ENCODE data around the gene ACVR1B.

Gene ACVR1B

DNA sequence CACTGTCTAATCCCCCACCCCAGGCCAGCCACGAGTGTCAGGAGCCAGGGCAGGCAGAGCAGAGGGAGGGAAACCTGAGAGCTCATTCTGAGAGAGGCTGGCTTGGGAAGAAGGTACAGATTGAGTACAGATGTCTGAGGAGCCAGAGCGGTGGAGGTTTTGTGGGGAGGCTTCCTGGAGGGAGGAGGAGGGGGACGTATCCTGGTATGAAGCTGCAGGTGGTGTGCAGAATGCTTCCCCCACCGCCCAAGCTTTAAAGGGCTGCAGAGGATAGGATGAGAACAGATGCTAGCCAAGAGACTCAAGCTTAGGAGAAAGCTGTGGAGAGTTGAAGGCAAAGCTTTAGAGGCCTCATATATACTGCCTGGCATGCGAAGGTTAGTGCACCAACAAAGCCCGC is 52.1 kb downstream of the ACVR1B start:
- DNase-seq (ENCODE audit: extremely low read depth in 1 of 2, low read depth in 1 of 2) = no peak

DNA sequence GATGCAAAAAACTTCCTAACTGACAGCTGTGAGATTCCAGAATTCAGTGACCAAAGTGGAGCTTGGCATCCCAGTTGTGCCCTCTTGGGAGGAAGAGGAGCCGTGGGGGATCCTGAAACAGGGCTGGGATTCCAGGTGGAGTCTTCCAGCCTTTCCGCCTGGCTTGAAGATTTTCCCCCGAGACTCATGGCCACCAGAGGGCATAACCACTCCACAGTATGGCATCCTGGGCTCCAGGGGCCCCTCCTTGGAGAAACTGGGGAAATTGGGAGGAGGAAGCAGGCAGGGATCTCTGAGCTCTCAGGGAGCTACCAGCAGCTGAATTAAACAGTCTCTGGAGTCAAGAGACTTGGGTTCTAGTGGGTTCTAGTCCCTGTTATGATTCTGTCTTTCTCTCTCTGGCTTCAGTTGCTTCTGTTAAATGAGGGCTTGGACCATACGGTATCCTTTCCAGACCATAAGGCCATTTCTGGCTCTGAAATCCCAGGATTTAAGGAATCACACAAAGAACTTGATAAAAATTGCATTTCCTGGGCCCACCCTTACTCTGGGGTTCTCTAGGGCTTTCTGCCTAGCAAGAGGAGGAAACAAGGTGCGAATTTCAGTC is 52.6 kb downstream of the ACVR1B start:
- DNase-seq (ENCODE audit: extremely low read depth in 1 of 2, low read depth in 1 of 2) = no peak

DNA sequence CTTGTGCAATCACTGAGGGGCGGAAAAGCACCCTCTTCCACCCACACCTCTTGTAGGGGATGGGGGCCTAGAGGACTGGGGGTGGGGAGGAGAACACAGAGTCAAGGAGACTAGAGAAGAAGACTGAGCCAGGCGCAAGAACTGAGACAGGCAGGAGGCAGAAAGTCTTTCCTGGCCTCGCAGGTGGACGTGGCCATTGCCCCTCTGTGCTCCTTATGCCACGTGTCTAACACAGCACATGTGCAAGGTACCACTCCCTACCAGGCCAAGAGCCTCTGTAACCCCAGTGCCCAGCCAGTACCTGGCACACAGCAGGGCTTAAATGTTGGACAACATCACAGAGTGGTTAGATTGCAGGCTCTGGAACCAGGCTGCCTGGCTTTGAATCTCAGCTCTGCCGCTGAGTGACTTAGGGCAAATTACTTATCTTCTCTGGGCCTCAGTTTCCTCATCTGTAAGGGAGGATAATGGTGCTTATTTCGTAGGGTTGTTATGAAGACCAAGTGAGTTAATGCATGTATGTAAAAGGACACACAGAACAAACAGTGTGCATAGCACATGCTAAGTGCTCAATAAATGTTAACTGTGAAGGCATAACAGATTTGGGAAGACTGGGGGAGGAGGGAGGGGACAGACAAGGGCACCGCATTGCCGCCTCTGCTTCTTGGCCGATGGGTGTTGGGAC is 53.9 kb downstream of the ACVR1B start:
- no peak for DNase-seq (ENCODE audit: extremely low read depth in 1 of 2, low read depth in 1 of 2)

- DNase-seq (ENCODE audit: extremely low read depth in 1 of 2, low read depth in 1 of 2) = no peak
Observed at GRCh38 chr12:52005903-52006703, 54.6 kb downstream of the ACVR1B start.

DNA sequence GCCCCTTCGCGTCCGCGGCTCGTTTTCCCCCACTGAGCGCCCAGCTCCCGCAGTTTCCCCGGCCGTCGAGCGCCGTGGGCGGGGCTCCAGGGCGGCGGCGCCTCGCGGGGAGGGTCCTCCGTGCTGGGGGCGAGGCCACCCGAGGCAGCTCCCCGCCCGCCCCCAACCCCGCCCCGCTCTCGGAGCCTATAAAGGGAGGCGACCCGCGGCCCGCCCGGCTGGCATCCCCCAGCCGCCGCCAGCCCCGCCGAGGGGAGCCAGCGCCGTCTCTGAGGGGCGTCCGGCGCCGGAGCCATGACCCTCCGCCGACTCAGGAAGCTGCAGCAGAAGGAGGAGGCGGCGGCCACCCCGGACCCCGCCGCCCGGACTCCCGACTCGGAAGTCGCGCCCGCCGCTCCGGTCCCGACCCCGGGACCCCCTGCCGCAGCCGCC is 55.2 kb downstream of the ACVR1B start, which contains the start of gene TAMALIN:
Gene TAMALIN, plus strand, starts transcription at position 221 of the 432 bp plus-strand sequence. Its CDS starts 74 bp downstream, at position 295.
- peak; percentile 66 to 73 for DNase-seq (ENCODE audit: extremely low read depth in 1 of 2, low read depth in 1 of 2)

DNA sequence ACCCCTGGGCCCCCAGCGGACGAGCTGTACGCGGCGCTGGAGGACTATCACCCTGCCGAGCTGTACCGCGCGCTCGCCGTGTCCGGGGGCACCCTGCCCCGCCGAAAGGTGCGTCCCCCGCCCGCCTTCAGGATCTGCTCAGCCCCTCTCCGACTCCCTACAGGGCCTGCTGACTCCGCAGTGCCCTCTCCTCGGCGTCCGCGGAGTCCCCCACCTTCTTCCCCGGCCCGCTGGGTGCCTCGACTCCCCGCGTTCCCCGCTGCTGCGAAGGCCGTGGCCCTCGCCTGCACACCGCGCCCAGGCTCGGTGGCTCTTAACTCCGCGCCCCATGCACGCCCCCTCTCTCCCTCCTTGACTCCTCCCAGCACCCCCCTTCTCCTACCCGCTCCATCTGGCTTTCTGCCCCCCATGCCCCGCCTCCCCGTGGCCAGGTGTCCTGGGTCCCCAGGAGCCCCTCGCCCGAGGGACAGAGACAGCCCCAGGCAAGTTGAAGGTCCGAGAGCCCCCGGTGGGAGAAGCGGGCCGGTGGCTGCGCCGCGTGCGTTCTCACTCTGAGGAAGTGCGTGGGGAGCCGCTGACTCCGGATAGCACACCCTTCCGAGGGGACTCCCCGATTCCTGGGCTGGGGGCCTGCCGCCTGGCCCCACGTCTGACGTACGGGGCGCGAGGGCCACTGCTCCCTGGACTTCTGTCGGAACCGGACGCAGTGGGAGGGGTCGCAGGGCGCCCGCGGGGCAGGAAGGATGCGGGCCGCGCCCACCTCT is 55.8 kb downstream of the ACVR1B start:
- peak in 1 of 2 donors; percentile 27 for DNase-seq (ENCODE audit: extremely low read depth in 1 of 2, low read depth in 1 of 2)

DNA sequence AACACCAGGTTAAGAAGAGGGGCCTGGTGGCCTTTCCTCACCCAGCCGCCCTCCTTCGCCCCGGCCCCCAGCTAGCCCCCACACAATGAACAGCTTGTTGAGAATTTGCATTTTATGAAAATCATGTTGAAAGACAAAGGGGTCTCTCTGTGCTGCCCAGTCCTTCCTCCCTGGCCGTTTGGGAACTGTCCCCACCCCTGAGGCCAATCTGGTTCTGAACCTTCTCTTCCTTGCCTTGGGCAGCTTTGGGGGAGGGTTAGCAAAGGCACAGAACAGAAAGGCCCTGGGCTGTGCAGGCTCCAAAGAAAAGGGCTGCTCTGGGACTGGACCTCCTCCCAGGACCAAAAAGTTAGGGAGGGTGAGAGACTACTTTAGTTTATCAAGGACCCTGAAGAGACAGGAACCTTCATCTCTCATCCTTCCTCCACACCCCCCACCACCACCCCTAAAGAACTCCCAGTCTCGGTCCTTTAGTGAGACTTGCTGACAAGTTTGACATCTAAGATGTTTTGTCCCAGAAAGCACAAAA is 56.5 kb downstream of the ACVR1B start:
- DNase-seq (ENCODE audit: extremely low read depth in 1 of 2, low read depth in 1 of 2) = no peak

DNA sequence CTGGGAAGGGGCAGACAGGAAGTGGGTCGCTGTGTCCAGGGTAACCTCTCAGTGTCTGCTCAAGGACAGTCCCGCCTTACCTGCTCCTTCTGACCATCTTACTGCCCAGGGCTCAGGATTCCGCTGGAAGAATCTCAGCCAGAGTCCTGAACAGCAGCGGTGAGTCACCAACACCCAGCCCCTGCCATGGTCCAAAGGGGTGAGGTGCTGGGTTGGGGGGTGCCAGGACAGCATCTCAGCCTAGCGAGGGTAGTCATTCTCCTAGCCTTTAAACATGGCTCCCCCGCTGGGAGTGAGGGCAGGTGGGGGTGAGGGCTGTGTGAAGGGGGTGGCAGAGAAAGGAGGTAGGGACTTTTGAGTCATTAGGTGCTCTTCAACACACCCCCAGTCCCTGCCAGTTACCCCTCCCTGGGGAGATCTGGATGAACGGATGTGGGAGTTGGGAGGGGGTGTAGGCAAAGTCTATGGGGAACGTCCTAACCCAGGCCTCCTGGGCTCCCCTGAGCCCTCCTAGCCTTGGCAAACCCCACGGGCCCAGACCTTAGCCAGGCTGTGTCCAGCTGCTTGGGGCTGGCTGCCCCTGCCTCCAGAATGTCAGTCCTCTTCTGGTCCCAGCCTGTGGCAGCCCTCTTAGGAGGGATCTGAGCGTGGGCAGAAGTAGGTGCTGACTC is 57.7 kb downstream of the ACVR1B start:
- DNase-seq (ENCODE audit: extremely low read depth in 1 of 2, low read depth in 1 of 2) = no peak

DNA sequence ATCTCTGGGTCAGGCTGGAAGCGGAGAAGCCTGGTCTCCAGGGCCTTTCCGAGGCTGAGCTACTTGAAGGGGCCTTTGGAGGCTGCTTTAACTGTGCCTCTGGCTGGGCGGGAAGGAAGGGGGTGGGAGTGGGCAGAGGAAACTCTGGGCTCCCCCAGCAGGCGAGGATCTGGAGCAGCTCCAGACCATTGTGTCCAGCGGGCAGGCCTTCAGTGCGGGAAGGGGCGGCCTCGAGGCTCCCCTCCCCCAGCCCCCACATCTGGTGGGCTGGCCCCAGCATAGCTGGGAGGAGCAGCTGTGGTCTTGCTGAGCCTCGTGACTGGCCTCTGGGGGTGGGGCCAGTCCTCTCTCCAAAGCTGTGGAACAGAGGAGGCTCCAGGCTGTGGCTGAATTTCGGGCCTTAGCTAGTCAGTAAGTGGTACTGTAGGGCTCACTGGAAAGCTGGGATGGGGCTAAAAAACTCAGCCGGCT is 58.7 kb downstream of the ACVR1B start:
- no peak for DNase-seq (ENCODE audit: extremely low read depth in 1 of 2, low read depth in 1 of 2)

- DNase-seq (ENCODE audit: extremely low read depth in 1 of 2, low read depth in 1 of 2) = no peak
Observed at GRCh38 chr12:52010692-52011601, 59.4 kb downstream of the ACVR1B start.

GRCh38 chr12:52011602-52012214 is 60.2 kb downstream of the ACVR1B start:
- DNase-seq (ENCODE audit: extremely low read depth in 1 of 2, low read depth in 1 of 2) = no peak

DNA sequence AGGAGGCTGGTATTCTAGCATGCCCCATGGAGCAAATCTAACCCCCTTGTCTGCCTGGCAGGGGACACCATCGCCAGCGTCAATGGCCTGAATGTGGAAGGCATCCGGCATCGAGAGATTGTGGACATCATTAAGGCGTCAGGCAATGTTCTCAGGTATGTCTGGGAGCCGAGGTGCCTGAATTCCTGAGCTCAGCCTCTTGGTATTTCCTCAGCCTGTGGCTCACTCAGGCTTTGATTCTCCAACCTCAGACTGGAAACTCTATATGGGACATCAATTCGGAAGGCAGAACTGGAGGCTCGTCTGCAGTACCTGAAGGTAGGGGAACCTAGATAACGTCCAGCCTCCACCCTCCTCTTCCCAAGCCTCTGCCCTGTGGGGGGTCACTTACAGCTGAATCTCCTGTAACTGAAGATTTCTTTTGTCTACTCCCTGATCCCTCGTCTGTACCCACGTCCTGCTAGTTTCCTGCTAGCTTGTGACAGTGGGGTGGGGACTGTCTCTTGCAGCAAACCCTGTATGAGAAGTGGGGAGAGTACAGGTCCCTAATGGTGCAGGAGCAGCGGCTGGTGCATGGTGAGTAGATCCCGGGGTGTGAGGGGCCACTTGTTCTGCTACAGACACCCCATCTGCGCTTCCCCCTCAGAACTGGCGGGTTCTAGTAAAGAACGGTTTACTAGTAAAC is 62.3 kb downstream of the ACVR1B start:
- DNase-seq (ENCODE audit: extremely low read depth in 1 of 2, low read depth in 1 of 2) = no peak

DNA sequence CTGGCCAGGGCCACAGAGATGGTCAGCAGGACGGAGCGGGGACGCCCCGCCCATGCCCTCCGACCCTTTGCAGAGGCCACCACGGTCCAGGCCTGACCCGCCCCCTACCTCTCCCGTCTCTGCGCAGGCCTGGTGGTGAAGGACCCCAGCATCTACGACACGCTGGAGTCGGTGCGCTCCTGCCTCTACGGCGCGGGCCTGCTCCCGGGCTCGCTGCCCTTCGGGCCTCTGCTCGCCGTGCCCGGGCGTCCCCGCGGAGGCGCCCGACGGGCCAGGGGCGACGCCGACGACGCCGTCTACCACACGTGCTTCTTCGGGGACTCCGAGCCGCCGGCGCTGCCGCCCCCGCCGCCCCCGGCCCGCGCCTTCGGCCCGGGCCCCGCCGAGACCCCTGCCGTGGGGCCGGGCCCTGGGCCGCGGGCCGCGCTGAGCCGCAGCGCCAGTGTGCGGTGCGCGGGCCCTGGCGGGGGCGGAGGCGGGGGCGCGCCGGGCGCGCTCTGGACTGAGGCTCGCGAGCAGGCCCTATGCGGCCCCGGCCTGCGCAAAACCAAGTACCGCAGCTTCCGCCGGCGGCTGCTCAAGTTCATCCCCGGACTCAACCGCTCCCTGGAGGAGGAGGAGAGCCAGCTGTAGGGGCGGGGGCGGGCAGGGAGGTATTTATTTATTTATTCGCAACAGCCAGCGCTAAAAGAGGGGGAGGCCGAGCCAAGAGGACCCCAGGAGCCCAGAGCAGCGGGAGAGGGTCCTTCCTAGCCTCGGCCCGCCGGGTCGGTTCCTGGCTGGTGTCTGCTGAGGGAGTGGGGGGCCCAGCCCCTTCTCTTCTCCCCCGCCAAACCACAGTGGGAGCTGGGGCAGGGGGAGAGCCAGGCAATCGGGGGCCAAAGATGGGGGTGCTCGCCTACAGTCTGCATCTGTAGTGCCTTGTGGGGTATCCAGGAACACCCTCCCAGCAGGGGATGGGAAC is 63.4 kb downstream of the ACVR1B start:
- no peak for DNase-seq (ENCODE audit: extremely low read depth in 1 of 2, low read depth in 1 of 2)

- DNase-seq (ENCODE audit: extremely low read depth in 1 of 2, low read depth in 1 of 2) = no peak
Observed at GRCh38 chr12:52015532-52016041, 64.1 kb downstream of the ACVR1B start.

- no peak for DNase-seq (ENCODE audit: extremely low read depth in 1 of 2, low read depth in 1 of 2)
Observed at GRCh38 chr12:52018433-52019112, 67.1 kb downstream of the ACVR1B start.

GRCh38 chr12:52019113-52019770 is 67.7 kb downstream of the ACVR1B start:
- no peak for DNase-seq (ENCODE audit: extremely low read depth in 1 of 2, low read depth in 1 of 2)
